Ovary (tissue), 3 donors: Measurements from ENCODE around the gene ANKLE1.

Experiments used
- POLR2A ChIP-seq: fragments of 450-650 bp; IDR thresholded peaks from one replicate; pipeline ENCODE4 v1.6.1; 2017; ENCODE audit warnings: antibody characterized with exemption, mild to moderate bottlenecking, moderate library complexity
- TF ChIP-seq, protein P1 (sequence below), 3 donors: fragments of 450-650 bp in 2 of 3; fragments of 200-600 bp in 1 of 3; IDR thresholded peaks; one replicate each; pipeline versions ENCODE4 v1.5.1 to v1.8.0; 2016 to 2022; ENCODE audit warnings: antibody characterized with exemption in 3 of 3, mild to moderate bottlenecking in 1 of 3
- donor health status: DM: no; HTN: no; CAD: no.

DNA sequence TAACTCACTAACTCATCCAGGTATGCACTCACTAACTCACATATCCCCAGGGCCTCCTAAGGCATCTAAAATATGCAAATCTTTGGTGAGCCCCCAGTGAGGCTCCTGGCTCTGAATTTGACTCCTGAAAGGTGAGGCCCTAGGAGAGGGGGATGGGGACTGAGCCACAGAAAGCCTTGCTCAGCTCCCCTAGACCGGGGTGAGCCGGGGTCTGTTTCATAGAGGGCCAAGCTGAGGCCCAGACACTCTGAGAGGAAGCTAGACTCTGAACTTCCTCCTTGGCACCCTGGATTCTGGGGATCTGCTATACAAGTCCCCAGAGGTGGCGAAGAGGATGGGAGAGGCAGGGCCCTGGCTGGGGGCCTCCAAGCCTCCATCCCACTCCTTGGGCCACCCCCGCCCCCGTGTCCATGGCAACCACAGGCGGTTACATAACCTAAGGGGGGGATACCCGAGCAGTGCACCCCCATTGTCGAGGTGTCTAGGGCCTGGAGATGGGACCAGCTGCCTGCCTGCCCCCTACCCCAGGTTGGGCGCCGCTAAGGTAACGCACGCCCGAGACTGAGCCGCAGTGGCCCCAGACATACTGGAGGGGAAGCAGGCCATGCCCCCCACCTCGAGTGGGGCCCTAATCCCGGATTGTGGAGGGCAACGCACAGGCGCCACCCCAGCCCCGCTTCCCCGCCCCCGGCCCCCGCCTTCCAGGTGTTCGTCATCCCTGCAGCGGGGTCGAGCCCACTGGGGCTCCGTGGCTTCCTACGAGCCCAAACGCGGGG is 20.9 kb downstream of the ANKLE1 start:
- TF ChIP-seq, protein P1, sequence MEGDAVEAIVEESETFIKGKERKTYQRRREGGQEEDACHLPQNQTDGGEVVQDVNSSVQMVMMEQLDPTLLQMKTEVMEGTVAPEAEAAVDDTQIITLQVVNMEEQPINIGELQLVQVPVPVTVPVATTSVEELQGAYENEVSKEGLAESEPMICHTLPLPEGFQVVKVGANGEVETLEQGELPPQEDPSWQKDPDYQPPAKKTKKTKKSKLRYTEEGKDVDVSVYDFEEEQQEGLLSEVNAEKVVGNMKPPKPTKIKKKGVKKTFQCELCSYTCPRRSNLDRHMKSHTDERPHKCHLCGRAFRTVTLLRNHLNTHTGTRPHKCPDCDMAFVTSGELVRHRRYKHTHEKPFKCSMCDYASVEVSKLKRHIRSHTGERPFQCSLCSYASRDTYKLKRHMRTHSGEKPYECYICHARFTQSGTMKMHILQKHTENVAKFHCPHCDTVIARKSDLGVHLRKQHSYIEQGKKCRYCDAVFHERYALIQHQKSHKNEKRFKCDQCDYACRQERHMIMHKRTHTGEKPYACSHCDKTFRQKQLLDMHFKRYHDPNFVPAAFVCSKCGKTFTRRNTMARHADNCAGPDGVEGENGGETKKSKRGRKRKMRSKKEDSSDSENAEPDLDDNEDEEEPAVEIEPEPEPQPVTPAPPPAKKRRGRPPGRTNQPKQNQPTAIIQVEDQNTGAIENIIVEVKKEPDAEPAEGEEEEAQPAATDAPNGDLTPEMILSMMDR (IDR thresholded peaks at IDR 0.05), result no peak
- TF ChIP-seq POLR2A, result no peak
